Gastroesophageal sphincter (tissue), 4 donors: ENCODE results near the gene XYLT1. TPM values are rescaled to one million over a fixed set of nuclear protein-coding genes. Genes with fewer than 3 reads are reported as not detected.

Experiments
- ATAC-seq: fragments of 150-250 bp; one replicate; pipeline ENCODE4 v1.9.1; 2016; ENCODE audit warnings: mild to moderate bottlenecking, moderate library complexity
- H3K27ac ChIP-seq, 4 donors: fragments of 200-600 bp; sonication (generic) in 3 of 4; 1 replicate in 3 of 4; 2 replicates in 1 of 4; pipeline ENCODE4 v1.5.1; 2016 to 2019
- H3K27me3 ChIP-seq: fragments of 200-600 bp; sonication (generic); one replicate; pipeline ENCODE4 v1.5.1; 2019
- H3K36me3 ChIP-seq, 2 donors: fragments of 200-600 bp; sonication (generic); one replicate each; pipeline ENCODE4 v1.5.1; 2019; ENCODE audit warnings: control low read depth in 1 of 2
- H3K4me1 ChIP-seq, 3 donors: fragments of 200-600 bp; sonication (generic); 1 replicate in 2 of 3; 2 replicates in 1 of 3; pipeline ENCODE4 v1.5.1; 2016 to 2019; ENCODE audit warnings: control low read depth in 2 of 3
- H3K4me3 ChIP-seq, 2 donors: fragments of 200-600 bp; sonication (generic); one replicate each; pipeline ENCODE4 v1.5.1; 2019; ENCODE audit warnings: mild to moderate bottlenecking in 1 of 2, moderate library complexity in 1 of 2
- H3K9me3 ChIP-seq, 3 donors: fragments of 200-600 bp; sonication (generic); one replicate each; pipeline ENCODE4 v1.5.1; 2017 to 2019; ENCODE audit warnings: control low read depth in 2 of 3
- CTCF ChIP-seq, 4 experiments: fragments of 200-600 bp in 2 of 4; fragments of 450-650 bp in 2 of 4; sonication (generic) in 1 of 4; IDR thresholded peaks; one replicate each; pipeline ENCODE4 v1.5.1; 2017 to 2019; ENCODE audit warnings: antibody characterized with exemption in 4 of 4, mild to moderate bottlenecking in 2 of 4, moderate library complexity in 2 of 4
- EP300 ChIP-seq: sonication (generic); formaldehyde crosslinking; IDR thresholded peaks from one replicate; pipeline ENCODE4 v1.6.1; 2017; ENCODE audit warnings: antibody characterized with exemption, mild to moderate bottlenecking
- POLR2A ChIP-seq, 2 donors: fragments of 450-650 bp; IDR thresholded peaks; one replicate each; pipeline ENCODE4 v1.6.1; 2017; ENCODE audit warnings: antibody characterized with exemption in 2 of 2, mild to moderate bottlenecking in 2 of 2, moderate library complexity in 1 of 2
- POLR2AphosphoS5 ChIP-seq: sonication (generic); formaldehyde crosslinking; IDR thresholded peaks from one replicate; pipeline ENCODE4 v1.6.1; 2017; ENCODE audit warnings: antibody characterized with exemption
- WGBS, 2 donors: methylation state at CpG; one replicate each; pipeline ENCODE4 v1.1.5; 2018; ENCODE audit warnings: low coverage in 1 of 2; 5-methylcytosine and 5-hydroxymethylcytosine counted together
- total RNA-seq, 4 donors: library from RNA; depleted of rRNA; stranded (reverse); fragments of >200 nt; gene quantifications; one replicate each; pipeline ENCODE4 v1.1.0, GENCODE V29; 2016

The XYLT1 gene
- total RNA-seq, 4 donors from 2014 or later = 19.1 to 51.6 (median 23.7) TPM

DNA sequence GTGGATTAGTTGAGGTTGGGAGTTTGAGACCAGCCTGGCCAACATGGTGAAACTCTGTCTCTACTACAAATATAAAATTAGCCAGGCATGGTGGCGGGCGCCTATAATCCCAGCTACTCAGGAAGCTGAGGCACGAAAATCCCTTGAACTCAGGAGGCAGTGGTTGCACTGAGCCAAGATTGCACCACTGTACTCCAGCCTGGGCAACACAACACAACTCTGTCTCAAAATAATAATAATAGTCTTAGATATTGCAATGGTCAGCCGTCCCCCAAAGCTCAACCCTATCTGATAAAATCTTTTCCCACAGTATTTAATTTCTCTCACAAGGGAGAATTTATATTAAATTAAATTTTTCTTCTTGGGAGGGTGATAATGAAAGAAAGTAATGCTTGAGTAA, 169.6 kb downstream of the XYLT1 start:
- TF ChIP-seq POLR2AphosphoS5 = no peak
- TF ChIP-seq EP300 = no peak
- no peak for TF ChIP-seq CTCF (IDR thresholded peaks at IDR 0.05)
- TF ChIP-seq POLR2A (IDR thresholded peaks at IDR 0.05) = no peak
- H3K27ac ChIP-seq = peak overlapping the region in 1 of 4 donors; percentile 47
- H3K4me1 ChIP-seq = peaks cover 2 to 66% (median 16%) of the 10 kb centered on the region in 3 donors
- H3K27me3 ChIP-seq = no peaks in the 10 kb centered on the region
- no peak for ATAC-seq
- H3K36me3 ChIP-seq = no peaks in the 10 kb centered on the region
- 79 to 93% methylated on average over 2 of the region's 4 CpGs for WGBS, 2 donors
- H3K4me3 ChIP-seq = no peak overlapping the region
- no peaks in the 10 kb centered on the region for H3K9me3 ChIP-seq

DNA sequence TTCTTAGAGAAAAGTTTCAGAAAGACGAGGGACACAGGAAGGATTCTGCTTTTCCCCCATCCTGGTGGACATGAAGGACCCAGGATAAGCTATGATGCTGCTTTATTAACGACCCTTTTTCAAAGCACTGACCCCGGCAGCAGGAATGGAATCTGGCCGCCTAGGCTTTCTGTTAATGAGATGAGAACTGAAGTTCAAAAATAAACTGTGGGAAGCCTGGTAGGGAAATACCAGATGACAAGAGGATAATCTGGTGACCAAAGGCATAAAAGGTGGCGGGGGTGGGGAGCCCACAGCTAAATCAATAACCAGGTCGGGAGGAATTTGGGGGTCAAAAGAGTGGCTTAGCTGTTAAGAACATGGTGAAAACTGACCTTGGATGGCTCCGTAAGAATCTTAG, 171.0 kb downstream of the XYLT1 start:
- Histone ChIP-seq H3K36me3 (no peaks in the 10 kb centered on the region), H3K4me3 (no peak overlapping the region), H3K27ac (peak overlapping the region in 3 of 4 donors; percentile 40 to 65 (median 61)), H3K9me3 (no peaks in the 10 kb centered on the region), H3K4me1 (peaks cover 2 to 63% (median 16%) of the 10 kb centered on the region in 3 donors), H3K27me3 (no peaks in the 10 kb centered on the region)
- TF ChIP-seq POLR2AphosphoS5 (no peak), POLR2A (IDR thresholded peaks at IDR 0.05) (no peak), CTCF (IDR thresholded peaks at IDR 0.05) (no peak), EP300 (no peak)
- no peak for ATAC-seq
- 29 to 44% methylated on average over 5 to 6 of the region's 7 CpGs for WGBS, 2 donors

- no peaks in the 10 kb centered on the region for H3K36me3 ChIP-seq
- no peak for ATAC-seq
- no peak overlapping the region for H3K27ac ChIP-seq
- TF ChIP-seq EP300 (no peak), POLR2A (IDR thresholded peaks at IDR 0.05) (no peak), CTCF (IDR thresholded peaks at IDR 0.05) (no peak), POLR2AphosphoS5 (no peak)
- no peaks in the 10 kb centered on the region for H3K9me3 ChIP-seq
- no peaks in the 10 kb centered on the region for H3K27me3 ChIP-seq
- 82 to 97% methylated on average over 3 to 8 of the region's 9 CpGs for WGBS, 2 donors
- H3K4me1 ChIP-seq = peaks cover 0 to 58% (median 6%) of the 10 kb centered on the region in 3 donors
- no peak overlapping the region for H3K4me3 ChIP-seq
Measured at GRCh38 chr16:17298238-17298637, 172.5 kb downstream of the XYLT1 start.

- H3K9me3 ChIP-seq = no peaks in the 10 kb centered on the region
- no peaks in the 10 kb centered on the region for H3K36me3 ChIP-seq
- H3K27me3 ChIP-seq = no peaks in the 10 kb centered on the region
- H3K4me1 ChIP-seq = peaks cover 0 to 51% (median 6%) of the 10 kb centered on the region in 3 donors
- peak overlapping the region; percentile 23 to 76 (median 67) for H3K27ac ChIP-seq
- no peak for TF ChIP-seq POLR2A (IDR thresholded peaks at IDR 0.05)
- TF ChIP-seq EP300 = no peak
- TF ChIP-seq POLR2AphosphoS5 = no peak
- TF ChIP-seq CTCF (IDR thresholded peaks at IDR 0.05) = no peak
- no peak overlapping the region for H3K4me3 ChIP-seq
- WGBS, 2 donors = 12 to 48% methylated on average over 3 to 6 of the region's 7 CpGs
- no peak for ATAC-seq
Measured at GRCh38 chr16:17296431-17296830, 174.3 kb downstream of the XYLT1 start.

- no peak overlapping the region for H3K4me3 ChIP-seq
- WGBS, 2 donors = 65 to 77% methylated on average over 2 to 5 of the region's 5 CpGs
- no peaks in the 10 kb centered on the region for H3K27me3 ChIP-seq
- no peaks in the 10 kb centered on the region for H3K36me3 ChIP-seq
- peak overlapping the region; percentile 23 to 76 (median 67) for H3K27ac ChIP-seq
- TF ChIP-seq CTCF (IDR thresholded peaks at IDR 0.05) (no peak), EP300 (no peak), POLR2AphosphoS5 (no peak), POLR2A (IDR thresholded peaks at IDR 0.05) (no peak)
- peaks cover 0 to 47% (median 6%) of the 10 kb centered on the region in 3 donors for H3K4me1 ChIP-seq
- no peaks in the 10 kb centered on the region for H3K9me3 ChIP-seq
- no peak for ATAC-seq
Measured at GRCh38 chr16:17295948-17296347, 174.8 kb downstream of the XYLT1 start.
